HG03558 (cell line): ENCODE results near the gene CYGB.

ENCODE experiments used
- ATAC-seq: cut with Tn5 transposase; IDR thresholded peaks from one replicate; pipeline ENCODE4 v1.9.1; 2021; ENCODE audit warnings: moderate number of reproducible peaks; ENCODE audit not compliant: unreplicated experiment; ENCODE audit errors: extremely low read depth

Gene CYGB

DNA sequence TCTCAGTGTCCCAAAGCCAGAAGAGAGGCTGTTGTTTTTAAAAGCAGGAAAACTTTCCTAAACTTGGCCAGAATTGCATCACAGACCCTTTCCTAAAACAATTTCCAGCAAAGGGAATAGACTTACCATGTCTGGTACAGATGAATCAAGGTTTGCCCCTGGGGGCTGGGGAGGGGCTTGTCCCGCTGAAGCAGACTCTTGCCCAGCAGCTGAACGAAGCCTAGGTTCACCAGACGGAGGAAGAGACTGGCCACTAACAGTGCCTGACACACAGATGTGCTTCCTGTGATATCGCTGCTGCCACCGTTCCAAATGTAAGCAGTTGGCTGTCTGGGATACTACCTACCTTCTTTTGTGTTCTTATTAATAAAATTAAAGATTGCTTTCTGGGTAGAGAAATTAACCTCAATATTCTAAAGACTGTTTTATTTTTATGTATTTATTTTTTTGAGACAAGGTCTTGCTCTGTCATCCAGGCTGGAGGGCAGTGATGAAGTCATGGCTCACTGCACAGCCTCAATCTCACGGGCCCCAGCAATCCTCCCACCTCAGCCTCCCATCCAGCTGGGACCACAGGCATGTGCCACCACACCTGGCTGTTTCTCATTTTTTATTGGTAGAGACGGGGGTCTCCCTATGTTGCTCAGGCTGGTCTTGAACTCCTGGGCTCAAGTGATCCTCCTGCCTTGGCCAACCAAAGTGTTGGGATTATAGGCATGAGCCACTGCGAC lies 15.8 kb upstream of the CYGB start:
- ATAC-seq, result no peak

DNA sequence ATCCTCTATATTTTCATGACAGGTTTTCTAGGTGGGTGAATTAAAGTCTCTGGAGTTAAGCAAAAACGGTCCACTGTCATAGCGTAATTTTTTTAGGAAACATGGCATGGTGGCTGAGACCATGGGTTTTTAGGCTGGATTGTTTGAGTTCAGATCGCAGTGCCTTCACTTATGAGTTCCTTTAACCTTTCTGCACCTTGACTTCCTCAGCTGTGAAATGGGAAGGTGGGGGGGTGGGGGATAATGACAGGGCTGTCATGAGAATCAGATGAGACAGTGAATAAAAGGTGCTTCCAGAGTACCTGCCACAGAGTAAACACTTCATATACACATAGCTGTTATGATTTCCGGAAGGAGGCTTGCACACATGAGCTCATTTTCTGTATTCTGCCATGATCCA lies 14.2 kb upstream of the CYGB start:
- no peak for ATAC-seq

DNA sequence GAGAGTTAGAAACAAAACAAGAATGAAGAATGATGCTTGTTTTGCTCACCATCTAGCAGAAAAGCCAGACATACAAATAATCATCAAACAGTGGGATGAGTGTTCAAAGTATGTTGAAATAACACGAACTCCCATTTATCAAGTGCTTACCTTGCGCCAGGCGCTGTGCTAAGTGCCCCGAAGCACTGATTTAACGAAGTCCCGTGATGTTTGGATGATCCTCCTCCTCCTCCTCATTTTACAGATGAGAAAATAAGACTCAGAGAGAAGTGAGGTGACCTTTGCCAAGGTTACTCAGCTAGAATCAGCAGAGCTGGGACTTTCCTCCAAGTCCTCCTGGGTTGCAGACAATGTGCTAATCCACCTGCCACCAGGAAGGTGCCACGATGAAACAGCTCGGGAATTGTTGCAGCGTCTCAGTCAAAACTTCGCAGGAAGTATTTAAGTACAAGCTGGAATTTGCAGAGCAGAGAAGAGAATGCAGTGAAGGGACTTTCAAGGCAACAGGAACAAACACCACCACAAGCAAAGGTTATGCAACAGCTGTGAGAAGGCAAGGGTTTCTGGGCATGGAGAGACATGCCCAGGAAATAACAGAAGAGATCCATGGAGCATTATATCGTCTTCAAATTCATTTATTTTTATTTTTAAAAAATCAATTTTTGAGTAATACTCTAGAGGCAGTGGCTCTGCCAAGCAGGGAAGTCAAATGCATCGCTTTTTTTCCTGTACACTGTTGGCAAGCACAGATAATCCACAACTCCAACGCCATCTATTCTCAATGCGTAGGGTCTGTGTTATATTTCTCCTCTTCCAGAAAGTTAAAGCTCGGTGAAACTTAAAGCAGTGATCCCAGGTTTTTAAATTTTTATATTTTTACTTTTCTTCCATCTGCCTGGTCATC lies 13.5 kb upstream of the CYGB start:
- ATAC-seq, result no peak

DNA sequence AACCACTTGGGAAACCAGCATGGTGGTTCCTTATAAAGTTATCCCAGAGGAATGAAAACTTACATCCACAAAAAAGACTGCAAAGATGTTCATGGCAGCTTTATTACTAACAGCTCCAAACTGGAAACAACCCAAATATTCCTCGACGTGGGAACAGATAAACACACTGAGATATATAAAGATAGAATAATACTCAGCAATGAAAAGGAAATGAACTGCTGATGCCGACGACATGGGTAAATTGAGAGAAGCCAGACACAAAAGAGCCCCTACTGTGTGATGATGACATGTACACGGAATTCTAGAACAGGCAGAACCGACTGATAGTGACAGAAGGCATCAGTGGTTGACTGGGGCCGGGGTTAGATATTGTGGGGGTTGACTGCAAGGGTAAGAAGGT lies 12.0 kb upstream of the CYGB start:
- ATAC-seq, result no peak

DNA sequence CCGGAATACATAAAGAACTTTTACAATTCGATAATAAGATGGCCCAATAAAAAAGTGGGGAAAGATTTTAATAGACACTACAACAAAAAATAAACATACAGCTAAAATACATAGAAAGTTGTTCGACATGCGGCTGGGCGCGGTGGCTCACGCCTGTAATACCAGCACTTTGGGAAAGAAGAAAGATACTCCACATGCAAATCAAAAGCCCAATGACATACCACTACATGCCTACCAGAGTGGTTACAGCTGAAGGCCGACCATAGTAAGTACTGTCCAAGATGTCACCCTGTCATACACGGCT lies 11.7 kb upstream of the CYGB start:
- ATAC-seq, result no peak

DNA sequence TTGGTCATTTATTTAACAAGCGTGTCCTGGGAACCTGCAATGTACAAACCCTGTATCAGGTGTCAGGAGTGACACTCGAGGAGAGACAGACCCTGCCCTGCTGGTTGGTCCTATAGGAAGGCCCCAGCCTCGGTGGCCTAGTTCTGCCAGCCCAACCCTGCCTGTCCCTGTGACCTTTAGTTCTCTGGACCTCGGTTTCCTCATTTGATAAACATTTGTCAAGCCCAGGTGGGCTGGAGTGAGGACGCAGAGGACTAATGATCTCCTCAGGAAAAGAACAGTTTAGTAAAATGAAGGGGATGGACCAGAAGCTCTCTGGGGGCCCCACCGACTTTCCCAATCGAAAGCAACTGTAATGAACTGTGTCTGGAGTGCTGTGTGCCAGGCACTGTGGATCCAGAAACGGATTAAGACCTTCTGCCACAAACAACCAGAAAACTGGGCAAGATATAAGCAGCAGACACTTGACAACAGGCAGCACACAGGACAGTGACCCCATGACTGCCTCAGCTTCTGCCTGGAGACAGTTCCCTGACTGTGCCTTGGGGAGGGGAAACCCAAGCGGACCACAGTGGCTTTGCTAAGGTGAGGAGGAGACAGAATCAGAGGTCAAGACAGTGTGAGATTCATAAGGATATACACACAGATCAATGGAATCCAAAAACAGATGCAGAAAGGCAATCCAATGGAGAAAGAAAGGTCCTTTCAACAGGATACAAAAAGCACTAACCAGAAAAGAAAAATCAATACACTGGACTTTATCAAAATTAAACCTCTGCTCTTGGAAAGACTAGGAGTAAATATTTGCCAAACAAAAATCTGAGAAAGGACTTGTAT lies 11.1 kb upstream of the CYGB start:
- ATAC-seq, result no peak

DNA sequence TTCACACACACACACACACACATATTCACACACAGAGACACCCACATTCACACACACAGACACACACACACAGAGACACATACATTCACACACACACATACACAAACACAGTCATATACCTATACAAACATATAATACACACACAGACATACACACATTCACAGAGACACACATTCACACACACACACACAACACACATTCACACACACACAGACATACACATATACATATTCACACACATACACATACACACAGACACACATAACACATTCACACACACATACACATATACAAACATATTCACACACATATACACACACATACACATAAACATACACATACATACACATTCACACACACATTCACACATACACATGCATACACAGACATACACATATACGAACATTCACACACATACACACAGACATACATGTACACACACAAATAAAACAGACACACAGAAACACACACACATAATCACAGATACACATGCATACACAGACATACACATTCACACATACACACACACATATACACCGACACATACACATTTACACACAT lies 10.2 kb upstream of the CYGB start:
- ATAC-seq, result no peak

DNA sequence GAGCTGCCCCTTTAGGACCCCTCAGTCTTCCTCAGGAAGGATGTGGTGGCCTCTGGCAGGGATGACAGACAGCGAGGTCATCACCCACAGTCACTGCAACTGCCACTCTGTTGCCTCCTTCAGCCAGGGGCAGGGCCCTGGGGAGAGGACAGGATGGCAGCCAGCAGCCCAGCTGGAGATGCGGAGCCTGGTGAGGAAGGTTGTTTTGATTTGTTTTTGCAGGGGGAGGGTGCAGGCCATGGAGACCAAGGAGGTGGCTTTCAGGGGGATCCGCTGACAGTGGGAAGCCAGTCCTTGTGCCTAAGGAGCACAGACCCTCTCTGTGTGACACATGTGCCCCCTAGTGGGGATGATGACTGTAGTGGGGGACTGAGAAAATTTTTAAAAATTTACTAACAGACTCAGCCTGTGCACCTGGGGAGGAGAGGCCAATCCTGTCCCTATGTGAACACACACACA lies 9.7 kb upstream of the CYGB start:
- ATAC-seq, result no peak

DNA sequence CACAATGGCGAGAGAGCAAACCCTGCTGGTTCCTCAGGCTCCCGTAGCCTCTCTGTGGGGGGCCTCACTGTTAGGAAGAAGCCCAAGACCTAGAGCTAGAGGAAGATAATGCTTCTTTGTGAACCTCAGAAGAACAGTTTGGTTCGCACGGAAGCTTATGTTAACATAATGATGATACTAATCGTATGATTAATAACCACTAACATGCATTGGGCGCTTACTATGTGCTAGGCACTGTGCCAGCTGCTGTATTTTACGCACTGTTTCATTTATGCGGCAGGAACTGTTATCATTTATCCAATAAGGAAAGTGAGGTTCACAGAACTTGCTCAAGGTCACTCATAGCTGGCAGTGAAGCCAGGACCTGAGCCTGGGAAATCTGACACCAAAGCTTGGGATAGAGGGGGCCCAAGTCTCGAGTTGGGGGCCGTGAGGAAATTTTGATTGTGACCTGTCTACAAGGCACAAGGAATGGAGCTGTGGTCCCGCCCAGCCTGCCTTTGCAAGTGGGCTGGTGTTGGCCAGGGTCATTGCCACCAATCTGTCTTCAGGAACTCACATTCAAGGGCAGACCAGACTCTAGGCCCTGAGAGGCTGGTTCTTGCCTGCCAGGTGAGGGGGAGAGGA lies 9.2 kb upstream of the CYGB start:
- ATAC-seq, result no peak

DNA sequence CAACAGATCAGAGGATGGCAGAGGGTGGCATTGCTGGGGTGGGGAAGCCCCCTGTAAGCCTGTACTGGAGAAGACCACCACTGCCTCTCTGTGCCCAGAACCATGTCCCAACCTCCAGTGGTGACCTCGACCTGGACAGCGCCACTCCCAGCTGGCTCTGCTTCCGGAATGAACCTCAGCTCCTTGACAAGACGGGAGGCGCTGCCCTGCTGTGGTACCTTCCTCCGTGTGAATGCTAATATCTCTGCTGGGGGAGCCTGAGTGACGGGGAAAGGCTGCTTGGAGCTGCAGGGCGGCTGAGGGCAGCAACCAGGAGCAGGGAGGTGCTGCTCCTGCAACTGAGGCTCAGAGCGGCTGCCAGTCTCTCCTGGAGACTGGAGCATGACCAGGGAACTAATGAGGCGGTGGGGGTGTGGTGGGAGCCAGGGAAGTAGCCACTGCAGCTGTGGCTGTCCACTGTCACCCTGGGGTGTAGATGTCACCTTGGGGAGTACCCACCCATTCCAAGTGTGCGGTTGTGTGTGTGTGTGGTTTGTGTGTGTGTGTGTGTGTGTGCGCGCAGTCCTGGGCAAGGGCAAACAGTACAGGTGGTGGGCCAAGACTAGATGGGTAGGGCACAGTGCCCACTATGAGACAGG lies 8.5 kb upstream of the CYGB start:
- no peak for ATAC-seq

DNA sequence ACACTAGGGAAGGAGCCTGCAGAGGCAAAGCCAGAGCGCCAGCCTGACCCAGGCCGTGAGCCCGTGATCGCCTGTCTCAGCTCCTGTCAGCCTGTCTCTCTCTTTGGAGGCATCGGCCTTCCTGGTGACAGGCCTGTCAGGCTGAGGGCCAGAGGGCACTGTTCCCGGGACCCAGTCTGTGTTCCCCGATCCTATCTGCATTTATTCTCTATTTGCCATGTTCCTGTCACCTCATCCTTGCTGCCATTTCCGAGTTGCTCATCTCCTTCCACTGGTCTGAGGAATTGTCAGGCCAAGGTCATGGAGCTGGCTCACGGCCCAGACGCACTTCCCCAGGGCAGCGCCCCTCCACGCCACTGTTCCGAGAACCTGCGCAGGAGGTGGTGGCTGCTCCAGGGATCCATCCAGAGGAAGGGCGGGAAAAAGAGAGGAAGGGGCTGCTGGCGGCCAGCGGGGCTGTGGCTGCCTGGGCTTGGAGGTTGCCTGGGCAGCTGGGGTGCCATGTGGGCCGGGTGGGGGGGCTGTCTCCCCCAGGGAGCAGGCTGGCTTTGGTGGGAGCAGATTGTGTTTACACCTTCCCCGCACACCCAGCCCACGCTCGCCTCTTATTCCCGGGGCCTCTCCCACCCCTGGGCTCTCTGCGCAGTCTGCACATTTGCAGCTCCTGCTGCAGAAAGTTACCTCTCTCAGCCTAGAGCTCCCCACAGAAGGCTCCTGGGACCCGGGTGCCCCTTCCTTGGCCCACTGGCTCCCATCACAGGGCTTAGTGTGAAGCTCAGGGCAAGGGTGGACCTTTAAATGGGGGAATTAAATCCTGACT lies 7.2 kb upstream of the CYGB start:
- ATAC-seq, result no peak

DNA sequence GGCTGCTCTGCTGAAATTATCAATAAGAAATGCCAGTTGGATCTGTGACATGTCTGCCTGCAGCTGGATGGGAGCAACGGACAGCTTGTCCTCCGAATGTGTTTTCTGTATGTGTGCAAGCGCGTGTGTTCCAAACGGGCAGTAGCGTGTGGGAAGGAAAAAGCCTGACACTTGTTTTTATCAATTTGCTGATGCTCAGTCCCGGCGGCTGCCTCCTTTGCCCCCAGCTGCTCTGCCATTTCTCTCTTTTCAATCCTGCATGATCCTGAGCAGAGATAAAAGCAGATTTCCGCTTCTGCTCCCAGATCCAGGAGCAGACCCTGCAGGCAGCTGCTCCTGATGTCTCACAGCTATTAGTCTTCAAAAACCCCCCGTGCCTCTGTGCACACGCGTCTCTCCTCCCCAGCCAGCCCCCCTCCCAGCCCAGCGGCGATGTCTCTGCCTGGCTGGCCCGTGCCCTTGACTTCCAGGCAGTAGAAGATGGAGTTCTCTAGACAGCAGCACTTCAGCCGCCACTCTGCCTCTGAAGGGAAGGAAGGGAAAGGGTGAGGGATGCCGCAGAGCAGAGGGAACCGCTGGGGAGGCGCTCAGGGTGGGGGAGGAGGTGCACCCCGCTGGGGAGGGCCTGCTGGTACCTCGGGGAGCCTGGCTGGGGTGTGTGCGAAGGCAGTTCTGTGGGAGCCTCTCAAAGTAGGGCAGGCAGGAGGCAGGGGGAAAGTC lies 6.5 kb upstream of the CYGB start:
- no peak for ATAC-seq

DNA sequence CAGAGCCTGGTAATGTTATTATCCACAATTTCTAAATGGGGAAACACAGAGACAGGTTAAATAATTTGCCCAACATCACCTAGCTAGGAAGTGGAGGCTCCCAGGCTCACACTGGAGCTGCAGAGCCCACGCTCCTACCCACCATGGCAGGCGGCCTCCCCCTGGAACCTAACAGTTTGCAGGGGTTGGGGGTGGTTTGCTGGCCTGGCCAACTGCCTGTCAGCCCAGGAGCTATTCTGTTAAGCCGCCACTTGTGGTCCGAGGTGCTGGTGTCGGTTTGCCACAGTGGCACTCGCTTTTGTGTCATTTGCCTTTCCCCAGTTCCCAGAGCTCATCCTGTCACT lies 5.9 kb upstream of the CYGB start:
- no peak for ATAC-seq

DNA sequence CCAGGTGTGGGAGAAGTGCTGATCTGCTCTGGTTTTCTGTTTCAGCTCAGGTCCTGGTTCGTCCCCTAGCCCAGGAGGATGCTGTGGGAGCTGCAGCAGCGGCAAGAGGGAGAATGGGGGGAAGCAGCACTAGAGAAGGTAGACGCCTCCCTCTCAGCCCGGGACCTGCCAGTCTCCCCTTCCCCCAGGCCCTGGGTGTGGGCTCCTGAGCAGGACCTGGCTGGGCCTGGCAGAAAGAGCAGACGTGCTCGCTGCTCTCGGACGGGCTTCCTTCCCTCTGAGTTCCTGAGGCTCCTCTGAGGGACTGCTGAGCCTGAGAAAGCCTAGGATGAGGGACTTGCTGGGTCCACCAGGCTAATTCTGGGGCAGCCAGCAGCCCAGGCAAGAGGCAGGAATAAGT lies 5.5 kb upstream of the CYGB start:
- ATAC-seq, result no peak

DNA sequence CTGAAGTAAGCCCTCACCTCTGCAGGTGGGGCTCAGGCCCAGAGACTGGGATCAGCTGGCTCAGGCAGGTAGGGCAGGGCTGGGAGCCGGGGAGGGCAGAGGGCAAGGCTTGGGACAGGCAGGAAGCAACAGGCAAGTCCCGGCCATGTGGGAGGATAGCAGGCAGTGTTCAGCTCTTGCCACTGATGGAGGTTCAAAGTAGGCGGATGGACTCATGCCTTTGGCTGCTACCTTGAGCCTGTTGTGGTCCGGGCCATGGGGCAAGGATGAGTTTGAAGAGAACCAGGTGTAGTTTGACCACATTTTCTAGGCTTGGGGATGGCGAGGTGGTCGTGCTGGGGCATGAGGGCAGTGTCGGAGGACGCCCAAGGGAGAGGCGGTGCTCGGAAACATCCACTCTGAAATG lies 5.1 kb upstream of the CYGB start:
- ATAC-seq, result no peak

DNA sequence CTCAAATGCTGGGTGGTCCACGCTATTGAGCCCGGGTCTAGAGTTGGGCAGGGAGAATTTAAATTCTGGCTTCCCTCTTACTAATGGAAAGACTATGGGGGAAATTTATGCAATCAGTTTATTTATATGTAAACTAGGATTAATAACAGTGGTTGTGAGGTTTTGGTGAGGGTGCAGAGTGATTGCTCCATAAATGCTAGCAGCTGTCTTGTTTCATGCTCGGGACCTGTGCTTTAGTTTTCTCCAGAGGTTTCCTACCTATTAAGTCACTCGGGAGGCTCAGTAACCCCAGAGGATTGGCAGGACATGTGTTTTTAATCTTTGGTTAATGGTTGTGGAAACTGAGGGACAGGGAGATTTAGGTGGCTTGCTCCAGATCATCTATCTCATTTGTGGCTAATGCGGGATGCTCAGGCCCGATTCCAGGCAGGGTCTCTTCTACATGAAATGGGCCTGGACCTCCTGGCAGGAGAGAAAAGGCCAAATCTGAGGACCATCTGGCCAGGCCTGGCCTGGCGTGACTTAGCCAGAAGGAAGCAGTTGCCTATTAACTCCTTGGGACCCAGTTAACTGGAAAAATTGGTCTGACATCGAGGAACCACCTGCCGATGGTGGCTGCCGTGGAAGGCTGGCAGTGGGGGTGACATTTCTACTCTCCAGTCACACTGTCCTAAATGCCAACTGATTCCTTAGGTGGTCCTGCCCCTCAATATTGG lies 4.4 kb upstream of the CYGB start:
- no peak for ATAC-seq

DNA sequence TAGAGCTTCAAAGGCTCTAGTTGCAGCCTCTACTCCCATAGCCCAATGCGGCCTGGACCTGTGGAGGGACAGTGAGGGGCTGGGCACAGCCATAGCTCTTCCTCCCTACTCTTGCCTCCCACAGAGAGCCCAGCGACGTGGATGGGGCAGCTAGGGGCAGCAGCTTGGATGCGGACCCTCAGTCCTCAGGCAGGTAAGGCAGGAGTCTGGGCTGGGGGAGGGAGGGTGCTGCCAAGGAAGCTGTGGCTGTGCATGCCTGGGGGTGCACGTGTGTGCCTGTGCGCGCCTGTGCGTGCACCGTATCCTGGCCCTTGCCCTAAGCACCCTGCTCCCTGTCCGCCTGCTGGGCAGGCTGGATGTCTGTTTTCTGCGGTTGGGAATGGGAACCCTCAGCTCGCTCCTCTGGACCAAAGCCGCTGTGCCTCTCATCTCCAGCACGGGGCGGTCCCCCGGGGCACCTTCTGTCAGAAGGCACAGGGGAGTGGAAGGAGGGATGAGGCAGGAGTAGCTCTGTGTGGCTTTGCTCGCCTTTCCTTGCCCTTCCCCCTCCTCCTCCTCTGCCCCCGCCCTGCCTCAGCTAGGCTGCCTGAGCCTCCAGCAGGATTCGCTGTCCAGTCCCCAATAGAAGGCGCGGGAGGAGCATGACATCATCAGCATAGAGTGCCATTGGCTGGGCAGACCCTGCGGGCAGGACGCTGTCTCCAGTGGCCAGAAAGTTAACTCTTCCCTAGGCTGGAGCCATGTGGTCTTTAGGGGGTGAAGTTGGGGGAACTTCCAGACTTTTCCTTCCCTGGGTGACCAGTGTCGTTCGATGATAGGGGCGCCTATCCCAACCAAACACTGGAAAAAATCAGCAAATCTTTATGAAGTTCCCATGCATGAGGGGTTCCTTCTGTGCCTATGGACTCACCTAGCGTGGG lies 3.1 kb upstream of the CYGB start:
- no peak for ATAC-seq
